K562 (cell line): ENCODE data around the gene KIZ. TPM values are rescaled to one million over a fixed set of nuclear protein-coding genes. Genes with fewer than 3 reads are reported as not detected.

Source experiments
- ATAC-seq: fragments of 200-7000 bp; cut with Tn5 transposase; 3 replicates; pipeline ENCODE4 v1.9.1; 2020; ENCODE audit warnings: moderate library complexity
- BruUV-seq: library from RNA; stranded (reverse); fragments of 400-500 nt; replicated peaks from 2 replicates; lab custom pipeline; 2021; lab: Mats Ljungman, UMichigan
- CTCF ChIA-PET: fragments of 300-600 bp; formaldehyde crosslinking; extraction: SDS; loops from one replicate; lab custom pipeline; 2021; ENCODE audit warnings: low intra/inter-chr PET ratio; lab: Yijun Ruan, JAX
- POLR2A ChIA-PET: fragments of 300-600, 350-650 bp; sonication (Branson Sonifier 250); formaldehyde crosslinking; extraction: SDS; loops from one replicate; lab custom pipeline; 2021; ENCODE audit warnings: antibody characterized with exemption, inconsistent platforms; lab: Yijun Ruan, JAX
- DNase-seq, 4 experiments: peaks; one replicate each; pipeline versions ENCODE4 v3.0.0 to v3.0.0-alpha.2; 2011 to 2018; ENCODE audit warnings: low spot score in 3 of 4, mixed read lengths in 3 of 4; ENCODE audit errors: extremely low read depth in 1 of 4
- FAIRE-seq: peaks from 2 replicates; lab custom pipeline; 2011; peaks lifted over from hg19 to GRCh38; lab: Jason Lieb, UNC
- H2AFZ ChIP-seq: 2 replicates; pipeline ENCODE4 v1.6.0; 2011; ENCODE audit warnings: low read depth, low read length, control low read depth, inconsistent platforms
- H3K27ac ChIP-seq: fragments of 200-600 bp; 3 replicates; pipeline ENCODE4 v1.8.0; 2011; ENCODE audit warnings: low read depth, mild to moderate bottlenecking, control low read depth, inconsistent platforms, low read length, moderate library complexity, mixed read lengths; ENCODE audit errors: extremely low read depth
- H3K27me3 ChIP-seq, 2 experiments: fragments of 300-600 bp in 1 of 2; 2 replicates in 1 of 2; 3 replicates in 1 of 2; pipeline versions ENCODE4 v1.6.0 to v1.8.0; 2011; ENCODE audit warnings: inconsistent platforms in 2 of 2, low read length in 2 of 2, mild to moderate bottlenecking in 1 of 2, mixed read lengths in 1 of 2, moderate library complexity in 1 of 2; ENCODE audit not compliant: control insufficient read depth in 2 of 2, insufficient read depth in 2 of 2
- H3K36me3 ChIP-seq: fragments of 300-600 bp; 3 replicates; pipeline ENCODE4 v1.8.0; 2011; ENCODE audit warnings: mild to moderate bottlenecking, low read length, inconsistent platforms; ENCODE audit not compliant: control insufficient read depth, insufficient read depth
- H3K4me1 ChIP-seq, 2 experiments: fragments of 200-600 bp in 1 of 2; replicated peaks in 1 of 2; 2 replicates in 1 of 2; 3 replicates in 1 of 2; pipeline versions ENCODE4 v1.5.1 to v1.8.0; 2011; ENCODE audit warnings: inconsistent platforms in 2 of 2, low read length in 2 of 2, mild to moderate bottlenecking in 1 of 2, mixed read lengths in 1 of 2, moderate library complexity in 1 of 2; ENCODE audit not compliant: control insufficient read depth in 2 of 2, insufficient read depth in 2 of 2
- H3K4me2 ChIP-seq: 2 replicates; pipeline ENCODE4 v1.6.1; 2011; ENCODE audit warnings: low read length, control low read depth, inconsistent platforms, mixed read lengths; ENCODE audit not compliant: insufficient read depth
- H3K4me3 ChIP-seq: fragments of 200-600 bp; sonication (generic), shearing (Covaris generic); 2 replicates; pipeline ENCODE4 v1.5.1; 2016; ENCODE audit warnings: control low read depth, inconsistent platforms
- H3K79me2 ChIP-seq: fragments of 200-600 bp; 3 replicates; pipeline ENCODE4 v1.8.0; 2011; ENCODE audit warnings: low read length, inconsistent platforms; ENCODE audit not compliant: control insufficient read depth, insufficient read depth
- H3K9ac ChIP-seq, 2 experiments: 2 replicates each; pipeline versions ENCODE4 v1.6.0 to v1.6.1; 2011; ENCODE audit warnings: low read depth in 2 of 2, low read length in 2 of 2, control low read depth in 1 of 2, inconsistent platforms in 1 of 2, mild to moderate bottlenecking in 1 of 2, mixed read lengths in 1 of 2; ENCODE audit not compliant: insufficient read depth in 1 of 2
- H3K9me1 ChIP-seq: one replicate; pipeline ENCODE4 v1.6.0; 2011; ENCODE audit warnings: inconsistent platforms, mild to moderate bottlenecking, low read length, moderate library complexity; ENCODE audit not compliant: control insufficient read depth, insufficient read depth
- H3K9me3 ChIP-seq: replicated peaks from 2 replicates; pipeline ENCODE4 v1.5.1; 2011; ENCODE audit warnings: low read depth, low read length, inconsistent platforms; ENCODE audit not compliant: control insufficient read depth, insufficient read depth
- H4K20me1 ChIP-seq: replicated peaks from 2 replicates; pipeline ENCODE4 v1.6.1; 2011; ENCODE audit warnings: low read length, inconsistent platforms, mixed read lengths; ENCODE audit not compliant: control insufficient read depth, insufficient read depth
- ASH1L ChIP-seq: fragments of 450-650 bp; IDR thresholded peaks from 2 replicates; pipeline ENCODE4 v1.6.1; 2018; ENCODE audit warnings: borderline replicate concordance, mild to moderate bottlenecking, low read depth; ENCODE audit not compliant: partially characterized antibody
- BRF1 ChIP-seq: IDR thresholded peaks from 3 replicates; pipeline ENCODE4 v1.6.1; 2011; ENCODE audit warnings: borderline replicate concordance, mild to moderate bottlenecking; ENCODE audit not compliant: insufficient read length; ENCODE audit errors: extremely low read depth
- CBFB ChIP-seq: sonication (generic); formaldehyde crosslinking; IDR thresholded peaks from 2 replicates; pipeline ENCODE4 v1.4.0; 2020; ENCODE audit warnings: mild to moderate bottlenecking, missing genetic modification reagents
- ELF2 ChIP-seq: fragments of 250-450 bp; sonication (Bioruptor Pico); IDR thresholded peaks from 2 replicates; pipeline ENCODE4 v1.5.0; 2021; ENCODE audit warnings: mild to moderate bottlenecking
- ERF ChIP-seq: fragments of 450-650 bp; formaldehyde crosslinking; IDR thresholded peaks from 2 replicates; pipeline ENCODE4 v1.4.0; 2020; ENCODE audit warnings: mild to moderate bottlenecking, mixed read lengths
- GATA2 ChIP-seq: sonication (generic); formaldehyde crosslinking; IDR thresholded peaks from 2 replicates; pipeline ENCODE4 v1.4.0; 2020; ENCODE audit warnings: mild to moderate bottlenecking, missing genetic modification reagents
- HMG20A ChIP-seq: fragments of 450-650 bp; formaldehyde crosslinking; conservative IDR thresholded peaks from 2 replicates; pipeline ENCODE4 v1.4.0; 2020; ENCODE audit warnings: mild to moderate bottlenecking, mixed read lengths
- IRF9 ChIP-seq: fragments of 450-650 bp; IDR thresholded peaks from 2 replicates; pipeline ENCODE4 v1.6.1; 2016; ENCODE audit warnings: missing biosample characterization, missing genetic modification characterization
- KDM5B ChIP-seq: fragments of 200-600 bp; sonication (generic); IDR thresholded peaks from 2 replicates; pipeline ENCODE4 v1.6.1; 2012; ENCODE audit warnings: low read depth, mild to moderate bottlenecking, moderate library complexity, low read length, control low read depth, inconsistent platforms; ENCODE audit not compliant: insufficient replicate concordance
- KLF6 ChIP-seq: fragments of 250-450 bp; sonication (Bioruptor Pico); IDR thresholded peaks from 2 replicates; pipeline ENCODE4 v1.4.0; 2020; ENCODE audit warnings: mild to moderate bottlenecking, moderate library complexity, borderline replicate concordance
- MXI1 ChIP-seq: IDR thresholded peaks from 2 replicates; pipeline ENCODE4 v1.6.1; 2011; ENCODE audit warnings: low read depth, mild to moderate bottlenecking, improper control_type of control experiment, low read length
- NFYB ChIP-seq: IDR thresholded peaks from 2 replicates; pipeline ENCODE4 v1.6.1; 2011; ENCODE audit warnings: mild to moderate bottlenecking, moderate library complexity; ENCODE audit not compliant: insufficient read length; ENCODE audit errors: extremely low read depth
- PHF20 ChIP-seq: fragments of 450-650 bp; IDR thresholded peaks from 2 replicates; pipeline ENCODE4 v1.6.1; 2018; ENCODE audit not compliant: partially characterized antibody
- PYGO2 ChIP-seq: fragments of 450-650 bp; IDR thresholded peaks from 2 replicates; pipeline ENCODE4 v1.6.1; 2016; ENCODE audit warnings: mild to moderate bottlenecking, missing genetic modification characterization, moderate library complexity, missing compliant biosample characterization
- SFPQ ChIP-seq: fragments of 200-400 bp; formaldehyde crosslinking; IDR thresholded peaks from 2 replicates; pipeline ENCODE4 v1.6.1; 2017; ENCODE audit warnings: mild to moderate bottlenecking, low read depth, low read length, moderate library complexity
- SIN3B ChIP-seq: fragments of 450-650 bp; IDR thresholded peaks from 2 replicates; pipeline ENCODE4 v1.6.1; 2017; ENCODE audit warnings: low read depth, mild to moderate bottlenecking, moderate library complexity
- ZNF133 ChIP-seq: fragments of 250-450 bp; sonication (Bioruptor Pico); IDR thresholded peaks from 2 replicates; pipeline ENCODE4 v1.4.0; 2020; ENCODE audit warnings: mild to moderate bottlenecking
- ZNF24 ChIP-seq: fragments of 450-650 bp; IDR thresholded peaks from 2 replicates; pipeline ENCODE4 v1.6.1; 2016
- ZNF764 ChIP-seq: fragments of 250-450 bp; sonication (Bioruptor Pico); IDR thresholded peaks from 2 replicates; pipeline ENCODE4 v1.4.0; 2020; ENCODE audit warnings: low read depth, mild to moderate bottlenecking, moderate library complexity
- WGBS: fragments of 100-300 bp; shearing (Covaris generic); methylation state at CpG from one replicate; pipeline ENCODE4 v1.1.6; 2016; ENCODE audit warnings: low coverage, mixed read lengths; ENCODE audit not compliant: insufficient coverage; ENCODE audit errors: missing lambda C conversion rate; 5-methylcytosine and 5-hydroxymethylcytosine counted together
- in situ Hi-C: fragments of 300-500 bp; cut with MboI; formaldehyde crosslinking; loops from 4 replicates; pipeline ENCODE4 v1.15.0; 2018; ENCODE audit warnings: inconsistent platforms, mixed read lengths
- intact Hi-C: fragments of 100-400 bp; cut with micrococcal nuclease; formaldehyde crosslinking; loops from 2 replicates; pipeline ENCODE4 v1.14.2; 2022
- polyA plus RNA-seq, 8 experiments: library from polyadenylated mRNA; depleted of rRNA in 4 of 8; stranded (reverse) in 5 of 8; unstranded in 3 of 8; fragments of >200 nt; fragmentation: Nextera tagmentation in 2 of 8; fragmentation: Illumina TruSeq in 1 of 8; extraction: Ambion mirVana in 2 of 8; extraction: Trizol in 1 of 8; gene quantifications; 2 replicates each; pipeline versions ENCODE4 v1.2.1 to v1.2.3, GENCODE V29; 2011 to 2014; ENCODE audit warnings: inconsistent platforms in 1 of 8, missing spikeins in 1 of 8
- total RNA-seq, 7 experiments: library from RNA; depleted of rRNA in 6 of 7; stranded (reverse); fragments of >200 nt in 6 of 7; fragmentation: Illumina TruSeq in 2 of 7; extraction: Trizol in 2 of 7; gene quantifications; 2 replicates each; pipeline versions ENCODE4 v1.2.1 to v1.2.3, GENCODE V29; 2011 to 2021; ENCODE audit warnings: low replicate concordance in 1 of 7

The KIZ gene
- total and polyA plus RNA-seq, 9 of the 15 experiments (the other 6 are each of a cell fraction or from before 2014, with no cell fraction given), result 4.9 to 21.1 (median 13.5) TPM

GRCh38 chr20:21259346-21259745, 133.5 kb downstream of the KIZ start:
- intact Hi-C loops (no loop called here), in situ Hi-C loops (no loop called here)
- Histone ChIP-seq H3K27me3 (no peaks in the 10 kb centered on the region), H3K9ac (no peak overlapping the region), H3K4me1 (no peaks in the 10 kb centered on the region), H3K79me2 (no peaks in the 10 kb centered on the region), H4K20me1 (no peaks in the 10 kb centered on the region), H2AFZ (no peak overlapping the region), H3K4me3 (no peak overlapping the region), H3K9me1 (no peaks in the 10 kb centered on the region), H3K36me3 (no peaks in the 10 kb centered on the region), H3K4me2 (no peak overlapping the region), H3K27ac (no peak overlapping the region), H3K9me3 (no peaks in the 10 kb centered on the region)
- POLR2A ChIA-PET, result interaction anchor here (0.6 kb wide), 1 partner anchor 1130 kb away, joined by 3 read pairs; no protein-coding TSS in a partner anchor
- BruUV-seq, result no TSS peak
- ATAC-seq, result no peak
- FAIRE-seq, result no peak
- 2% methylated on average over 8 of the region's 8 CpGs for WGBS
- CTCF ChIA-PET, result no interaction called here
- DNase-seq, result no peak
- TF ChIP-seq ASH1L, result no peak
- TF ChIP-seq KDM5B, result no peak
- no peak for TF ChIP-seq SFPQ
- TF ChIP-seq KLF6, result no peak
- no peak for TF ChIP-seq ZNF133 (CRISPR knock-in tag)
- TF ChIP-seq CBFB, result no peak
- TF ChIP-seq ELF2 (CRISPR knock-in tag), result no peak
- no peak for TF ChIP-seq NFYB
- no peak for TF ChIP-seq IRF9 (tag)
- TF ChIP-seq ZNF764, result no peak
- no peak for TF ChIP-seq ERF (CRISPR knock-in tag)
- TF ChIP-seq BRF1, result no peak
- no peak for TF ChIP-seq ZNF24
- TF ChIP-seq PHF20, result no peak
- no peak for TF ChIP-seq PYGO2 (tag)
- no peak for TF ChIP-seq HMG20A (CRISPR knock-in tag)
- TF ChIP-seq MXI1, result no peak
- TF ChIP-seq GATA2 (CRISPR knock-in tag), result no peak
- TF ChIP-seq SIN3B, result no peak
